ENCODE results near the gene ANO1. TPM values are rescaled to one million over a fixed set of nuclear protein-coding genes. Genes with fewer than 3 reads are reported as not detected.

The ANO1 gene
- polyA plus RNA-seq, 1 of the 3 experiments (the other 2 are of a cell fraction): not detected

DNA sequence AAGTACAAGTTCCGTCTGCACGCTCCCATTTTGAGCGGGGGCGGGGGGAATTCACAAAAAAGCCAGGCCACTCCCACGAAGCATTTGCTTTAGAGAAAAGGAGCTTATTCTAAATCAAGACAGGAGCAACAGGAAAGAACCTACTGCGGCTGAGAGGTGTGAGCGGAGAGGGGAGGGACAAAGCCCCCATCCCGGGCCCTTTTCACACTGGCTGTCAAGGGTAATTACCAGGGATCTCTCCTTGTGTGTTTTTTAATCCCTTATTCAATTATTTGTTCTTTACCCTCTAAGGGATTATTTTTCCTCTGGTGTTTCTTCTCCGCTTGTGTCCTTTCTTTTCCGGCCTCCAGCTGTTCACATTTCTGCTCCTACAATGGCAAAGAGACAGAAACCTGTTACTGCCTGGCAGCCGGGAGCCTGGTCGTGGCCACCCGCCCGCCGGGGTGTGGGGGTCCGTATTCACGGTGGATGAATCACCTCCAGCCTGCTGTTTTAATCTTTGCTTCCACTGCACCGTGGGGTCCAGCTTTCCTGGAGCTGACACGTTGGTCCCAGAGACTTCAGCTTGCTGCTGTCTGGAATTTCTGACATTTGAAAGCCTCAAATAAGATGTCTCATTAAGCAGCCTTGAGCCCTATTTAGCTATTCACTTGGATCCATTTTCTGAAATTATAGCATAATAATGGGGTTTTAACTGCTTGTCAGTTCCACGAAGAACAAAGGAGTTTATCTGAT, 63.5 kb downstream of the ANO1 start (continued):
- no peak for TF ChIP-seq RXRA (IDR thresholded peaks at IDR 0.05; ENCODE audit: borderline replicate concordance, low read depth)
- no peak for TF ChIP-seq ELF1 (IDR thresholded peaks at IDR 0.05)
- no peak for TF ChIP-seq MXI1 (IDR thresholded peaks at IDR 0.05; ENCODE audit: low read depth, low read length)

DNA sequence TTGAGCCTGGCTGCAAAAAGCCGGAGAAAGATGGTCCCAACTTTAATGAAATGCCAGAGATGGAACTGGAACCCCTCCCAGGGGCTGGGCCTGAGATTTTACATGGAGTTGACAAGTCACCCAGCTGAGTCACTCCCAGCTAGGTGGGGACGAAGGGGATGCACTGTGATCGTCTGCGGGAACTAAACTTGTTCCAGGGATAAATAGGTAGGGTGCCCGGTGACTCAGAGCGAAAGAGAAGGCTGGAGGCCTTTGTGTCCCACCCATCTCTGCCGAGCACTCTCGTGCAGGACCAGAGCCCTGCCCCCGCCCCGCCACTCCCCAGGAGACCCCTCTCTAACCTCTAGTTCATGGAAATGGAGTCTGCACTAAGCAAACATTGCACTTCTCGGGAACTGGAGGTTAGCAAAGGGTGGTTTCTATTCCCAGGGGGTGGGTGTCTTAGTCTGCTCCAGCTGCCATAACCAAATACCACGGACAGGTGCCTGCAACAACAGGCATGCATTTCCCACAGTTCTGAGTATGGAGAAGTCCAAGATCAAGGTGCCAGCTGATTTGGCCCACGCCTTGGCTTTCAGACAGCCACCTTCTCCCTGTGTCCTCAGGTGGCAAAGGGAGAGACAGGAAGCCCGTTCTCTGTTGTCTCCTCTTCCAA, 64.2 kb downstream of the ANO1 start:
- Histone ChIP-seq H3K27me3 (ENCODE audit: insufficient read depth) (no peaks in the 10 kb centered on the region; the same call in 1 of the 2 replicates), H3K79me2 (ENCODE audit: insufficient read depth) (no peaks in the 10 kb centered on the region), H3F3A (replicated peaks; ENCODE audit: insufficient read depth) (no peaks in the 10 kb centered on the region), H4K20me1 (ENCODE audit: insufficient read depth) (no peaks in the 10 kb centered on the region), H3K9me3 (no peaks in the 10 kb centered on the region), H2AFZ (ENCODE audit: low read depth) (no peak overlapping the region), H3K4me1 (ENCODE audit: control insufficient read depth in 1 of 2, insufficient read depth in 2 of 2, low read depth in 1 of 2, low read length in 1 of 2) (0 out of 4 replicates have a peak, but pooled peaks cover 0 to 4% of the 10 kb centered on the region in 2 experiments), H3K9ac (no peak overlapping the region), H3K4me3 (ENCODE audit: low read depth in 2 of 2, low read length in 1 of 2) (no peak overlapping the region), H3K9me2 (no peaks in the 10 kb centered on the region), H3K36me3 (replicated peaks in 1 of 2; ENCODE audit: control insufficient read depth in 1 of 2, insufficient read depth in 2 of 2, low read length in 1 of 2) (no peaks in the 10 kb centered on the region), H3K27ac (ENCODE audit: low read depth in 2 of 2, low read length in 1 of 2) (no peak overlapping the region), H3K4me2 (no peak overlapping the region)
- ChIA-PET POLR2A (no interaction called here), CTCF (interaction anchor here (0.8 to 1.6 kb wide), 2 partner anchors 223 to 233 kb away, joined by 3 to 5 read pairs; no protein-coding TSS in a partner anchor)
- no peak for DNase-seq
- TF ChIP-seq, protein P1, sequence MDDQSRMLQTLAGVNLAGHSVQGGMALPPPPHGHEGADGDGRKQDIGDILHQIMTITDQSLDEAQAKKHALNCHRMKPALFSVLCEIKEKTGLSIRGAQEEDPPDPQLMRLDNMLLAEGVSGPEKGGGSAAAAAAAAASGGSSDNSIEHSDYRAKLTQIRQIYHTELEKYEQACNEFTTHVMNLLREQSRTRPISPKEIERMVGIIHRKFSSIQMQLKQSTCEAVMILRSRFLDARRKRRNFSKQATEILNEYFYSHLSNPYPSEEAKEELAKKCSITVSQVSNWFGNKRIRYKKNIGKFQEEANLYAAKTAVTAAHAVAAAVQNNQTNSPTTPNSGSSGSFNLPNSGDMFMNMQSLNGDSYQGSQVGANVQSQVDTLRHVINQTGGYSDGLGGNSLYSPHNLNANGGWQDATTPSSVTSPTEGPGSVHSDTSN (IDR thresholded peaks at IDR 0.05): no peak
- TF ChIP-seq, protein P2, sequence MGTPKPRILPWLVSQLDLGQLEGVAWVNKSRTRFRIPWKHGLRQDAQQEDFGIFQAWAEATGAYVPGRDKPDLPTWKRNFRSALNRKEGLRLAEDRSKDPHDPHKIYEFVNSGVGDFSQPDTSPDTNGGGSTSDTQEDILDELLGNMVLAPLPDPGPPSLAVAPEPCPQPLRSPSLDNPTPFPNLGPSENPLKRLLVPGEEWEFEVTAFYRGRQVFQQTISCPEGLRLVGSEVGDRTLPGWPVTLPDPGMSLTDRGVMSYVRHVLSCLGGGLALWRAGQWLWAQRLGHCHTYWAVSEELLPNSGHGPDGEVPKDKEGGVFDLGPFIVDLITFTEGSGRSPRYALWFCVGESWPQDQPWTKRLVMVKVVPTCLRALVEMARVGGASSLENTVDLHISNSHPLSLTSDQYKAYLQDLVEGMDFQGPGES (IDR thresholded peaks at IDR 0.05; ENCODE audit: low read depth, low read length): no peak
- TF ChIP-seq GABPA (IDR thresholded peaks at IDR 0.05; ENCODE audit: low read depth) (no peak), CHD2 (IDR thresholded peaks at IDR 0.05; ENCODE audit: low read length, partially characterized antibody) (no peak), JUND (IDR thresholded peaks at IDR 0.05) (no peak)
- WGBS (ENCODE audit: low lambda C conversion rate): 61% methylated on average over 13 of the region's 14 CpGs

DNA sequence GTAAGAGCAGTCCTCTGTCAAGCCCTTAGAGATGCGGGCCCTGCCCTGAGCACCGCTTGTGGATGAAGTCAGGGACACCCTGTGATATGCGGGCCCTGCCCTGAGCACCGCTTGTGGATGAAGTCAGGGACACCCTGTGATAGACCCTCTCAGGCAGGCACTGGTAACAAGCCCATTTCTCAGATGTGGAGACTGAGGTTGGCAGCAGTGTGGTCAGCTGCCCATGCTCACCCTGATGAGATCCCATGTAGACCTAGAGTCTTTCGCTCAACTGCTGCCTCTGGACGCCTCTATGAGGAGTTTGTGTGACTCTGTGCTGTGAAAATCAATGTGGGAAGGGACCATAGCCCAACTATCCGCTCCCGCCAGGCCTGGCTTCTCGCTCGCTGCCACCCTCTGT, 66.1 kb downstream of the ANO1 start:
- Histone ChIP-seq H4K20me1 (ENCODE audit: insufficient read depth) (no peaks in the 10 kb centered on the region), H3K4me2 (no peak overlapping the region), H3K36me3 (replicated peaks in 1 of 2; ENCODE audit: control insufficient read depth in 1 of 2, insufficient read depth in 2 of 2, low read length in 1 of 2) (no peaks in the 10 kb centered on the region), H3K9me2 (no peaks in the 10 kb centered on the region), H3K4me1 (ENCODE audit: control insufficient read depth in 1 of 2, insufficient read depth in 2 of 2, low read depth in 1 of 2, low read length in 1 of 2) (0 out of 4 replicates have a peak, but pooled peaks cover 0 to 4% of the 10 kb centered on the region in 2 experiments), H3K27ac (ENCODE audit: low read depth in 2 of 2, low read length in 1 of 2) (no peak overlapping the region), H3K9ac (no peak overlapping the region), H3K79me2 (ENCODE audit: insufficient read depth) (no peaks in the 10 kb centered on the region), H3K27me3 (ENCODE audit: insufficient read depth) (no peaks in the 10 kb centered on the region; the same call in 1 of the 2 replicates), H2AFZ (ENCODE audit: low read depth) (no peak overlapping the region), H3K9me3 (no peaks in the 10 kb centered on the region), H3F3A (replicated peaks; ENCODE audit: insufficient read depth) (no peaks in the 10 kb centered on the region), H3K4me3 (ENCODE audit: low read depth in 2 of 2, low read length in 1 of 2) (no peak overlapping the region)
- no peak for DNase-seq
- WGBS (ENCODE audit: low lambda C conversion rate): 78% methylated on average over 10 of the region's 10 CpGs
- CTCF ChIA-PET: no interaction called here
- POLR2A ChIA-PET: no interaction called here
- TF ChIP-seq, protein P3, sequence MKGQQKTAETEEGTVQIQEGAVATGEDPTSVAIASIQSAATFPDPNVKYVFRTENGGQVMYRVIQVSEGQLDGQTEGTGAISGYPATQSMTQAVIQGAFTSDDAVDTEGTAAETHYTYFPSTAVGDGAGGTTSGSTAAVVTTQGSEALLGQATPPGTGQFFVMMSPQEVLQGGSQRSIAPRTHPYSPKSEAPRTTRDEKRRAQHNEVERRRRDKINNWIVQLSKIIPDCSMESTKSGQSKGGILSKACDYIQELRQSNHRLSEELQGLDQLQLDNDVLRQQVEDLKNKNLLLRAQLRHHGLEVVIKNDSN (IDR thresholded peaks at IDR 0.05; ENCODE audit: borderline replicate concordance, low read depth): no peak
- TF ChIP-seq, protein P4, sequence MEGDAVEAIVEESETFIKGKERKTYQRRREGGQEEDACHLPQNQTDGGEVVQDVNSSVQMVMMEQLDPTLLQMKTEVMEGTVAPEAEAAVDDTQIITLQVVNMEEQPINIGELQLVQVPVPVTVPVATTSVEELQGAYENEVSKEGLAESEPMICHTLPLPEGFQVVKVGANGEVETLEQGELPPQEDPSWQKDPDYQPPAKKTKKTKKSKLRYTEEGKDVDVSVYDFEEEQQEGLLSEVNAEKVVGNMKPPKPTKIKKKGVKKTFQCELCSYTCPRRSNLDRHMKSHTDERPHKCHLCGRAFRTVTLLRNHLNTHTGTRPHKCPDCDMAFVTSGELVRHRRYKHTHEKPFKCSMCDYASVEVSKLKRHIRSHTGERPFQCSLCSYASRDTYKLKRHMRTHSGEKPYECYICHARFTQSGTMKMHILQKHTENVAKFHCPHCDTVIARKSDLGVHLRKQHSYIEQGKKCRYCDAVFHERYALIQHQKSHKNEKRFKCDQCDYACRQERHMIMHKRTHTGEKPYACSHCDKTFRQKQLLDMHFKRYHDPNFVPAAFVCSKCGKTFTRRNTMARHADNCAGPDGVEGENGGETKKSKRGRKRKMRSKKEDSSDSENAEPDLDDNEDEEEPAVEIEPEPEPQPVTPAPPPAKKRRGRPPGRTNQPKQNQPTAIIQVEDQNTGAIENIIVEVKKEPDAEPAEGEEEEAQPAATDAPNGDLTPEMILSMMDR (IDR thresholded peaks at IDR 0.05): no peak
- TF ChIP-seq RCOR1 (IDR thresholded peaks at IDR 0.05; ENCODE audit: low read length): no peak
- TF ChIP-seq, protein P5, sequence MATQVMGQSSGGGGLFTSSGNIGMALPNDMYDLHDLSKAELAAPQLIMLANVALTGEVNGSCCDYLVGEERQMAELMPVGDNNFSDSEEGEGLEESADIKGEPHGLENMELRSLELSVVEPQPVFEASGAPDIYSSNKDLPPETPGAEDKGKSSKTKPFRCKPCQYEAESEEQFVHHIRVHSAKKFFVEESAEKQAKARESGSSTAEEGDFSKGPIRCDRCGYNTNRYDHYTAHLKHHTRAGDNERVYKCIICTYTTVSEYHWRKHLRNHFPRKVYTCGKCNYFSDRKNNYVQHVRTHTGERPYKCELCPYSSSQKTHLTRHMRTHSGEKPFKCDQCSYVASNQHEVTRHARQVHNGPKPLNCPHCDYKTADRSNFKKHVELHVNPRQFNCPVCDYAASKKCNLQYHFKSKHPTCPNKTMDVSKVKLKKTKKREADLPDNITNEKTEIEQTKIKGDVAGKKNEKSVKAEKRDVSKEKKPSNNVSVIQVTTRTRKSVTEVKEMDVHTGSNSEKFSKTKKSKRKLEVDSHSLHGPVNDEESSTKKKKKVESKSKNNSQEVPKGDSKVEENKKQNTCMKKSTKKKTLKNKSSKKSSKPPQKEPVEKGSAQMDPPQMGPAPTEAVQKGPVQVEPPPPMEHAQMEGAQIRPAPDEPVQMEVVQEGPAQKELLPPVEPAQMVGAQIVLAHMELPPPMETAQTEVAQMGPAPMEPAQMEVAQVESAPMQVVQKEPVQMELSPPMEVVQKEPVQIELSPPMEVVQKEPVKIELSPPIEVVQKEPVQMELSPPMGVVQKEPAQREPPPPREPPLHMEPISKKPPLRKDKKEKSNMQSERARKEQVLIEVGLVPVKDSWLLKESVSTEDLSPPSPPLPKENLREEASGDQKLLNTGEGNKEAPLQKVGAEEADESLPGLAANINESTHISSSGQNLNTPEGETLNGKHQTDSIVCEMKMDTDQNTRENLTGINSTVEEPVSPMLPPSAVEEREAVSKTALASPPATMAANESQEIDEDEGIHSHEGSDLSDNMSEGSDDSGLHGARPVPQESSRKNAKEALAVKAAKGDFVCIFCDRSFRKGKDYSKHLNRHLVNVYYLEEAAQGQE (IDR thresholded peaks at IDR 0.05; ENCODE audit: low read depth, low read length): no peak
- TF ChIP-seq NRF1 (IDR thresholded peaks at IDR 0.05; ENCODE audit: low read depth, low read length): no peak
- TF ChIP-seq YY1 (IDR thresholded peaks at IDR 0.05; ENCODE audit: low read depth): no peak
- TF ChIP-seq MEF2A (IDR thresholded peaks at IDR 0.05; ENCODE audit: borderline replicate concordance, low read depth): no peak
- TF ChIP-seq MXI1 (IDR thresholded peaks at IDR 0.05; ENCODE audit: low read depth, low read length): no peak
- no peak for TF ChIP-seq FOXJ3 (CRISPR knock-in tag; IDR thresholded peaks at IDR 0.05)
